ENCODE data around the gene MYT1. TPM values are rescaled to one million over a fixed set of nuclear protein-coding genes. Genes with fewer than 3 reads are reported as not detected.
A peak's percentile ranks its signal among the peaks of the same experiment; 100 is the strongest.

The MYT1 gene
- total and polyA plus RNA-seq, 2 of the 13 experiments (the other 11 are each of a cell fraction or from before 2014, with no cell fraction given): 0.58 to 2.5 TPM

DNA sequence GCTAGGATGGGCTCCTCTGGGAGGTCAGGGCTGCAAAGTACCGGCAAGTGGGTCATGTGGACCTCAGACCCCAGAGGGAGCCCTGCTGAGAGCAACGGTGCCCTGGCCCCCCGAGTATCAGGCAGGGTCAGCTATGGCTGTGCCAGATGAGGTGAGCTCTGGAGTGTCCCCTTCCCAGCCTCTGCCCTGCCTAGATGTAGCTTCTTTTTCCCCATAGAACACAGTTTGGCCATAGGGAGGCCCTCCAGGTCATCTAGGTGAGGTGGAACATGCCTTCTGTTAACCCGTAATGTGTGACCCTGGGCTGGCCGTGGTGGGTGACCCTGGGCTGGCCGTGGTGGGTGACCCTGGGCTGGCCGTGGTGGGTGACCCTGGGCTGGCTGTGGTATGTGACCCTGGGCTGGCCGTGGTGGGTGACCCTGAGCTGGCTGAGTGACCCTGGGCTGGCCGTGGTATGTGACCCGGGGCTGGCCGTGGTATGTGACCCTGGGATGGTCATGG, 70.1 kb downstream of the MYT1 start (continued):
- TF ChIP-seq, protein P1, sequence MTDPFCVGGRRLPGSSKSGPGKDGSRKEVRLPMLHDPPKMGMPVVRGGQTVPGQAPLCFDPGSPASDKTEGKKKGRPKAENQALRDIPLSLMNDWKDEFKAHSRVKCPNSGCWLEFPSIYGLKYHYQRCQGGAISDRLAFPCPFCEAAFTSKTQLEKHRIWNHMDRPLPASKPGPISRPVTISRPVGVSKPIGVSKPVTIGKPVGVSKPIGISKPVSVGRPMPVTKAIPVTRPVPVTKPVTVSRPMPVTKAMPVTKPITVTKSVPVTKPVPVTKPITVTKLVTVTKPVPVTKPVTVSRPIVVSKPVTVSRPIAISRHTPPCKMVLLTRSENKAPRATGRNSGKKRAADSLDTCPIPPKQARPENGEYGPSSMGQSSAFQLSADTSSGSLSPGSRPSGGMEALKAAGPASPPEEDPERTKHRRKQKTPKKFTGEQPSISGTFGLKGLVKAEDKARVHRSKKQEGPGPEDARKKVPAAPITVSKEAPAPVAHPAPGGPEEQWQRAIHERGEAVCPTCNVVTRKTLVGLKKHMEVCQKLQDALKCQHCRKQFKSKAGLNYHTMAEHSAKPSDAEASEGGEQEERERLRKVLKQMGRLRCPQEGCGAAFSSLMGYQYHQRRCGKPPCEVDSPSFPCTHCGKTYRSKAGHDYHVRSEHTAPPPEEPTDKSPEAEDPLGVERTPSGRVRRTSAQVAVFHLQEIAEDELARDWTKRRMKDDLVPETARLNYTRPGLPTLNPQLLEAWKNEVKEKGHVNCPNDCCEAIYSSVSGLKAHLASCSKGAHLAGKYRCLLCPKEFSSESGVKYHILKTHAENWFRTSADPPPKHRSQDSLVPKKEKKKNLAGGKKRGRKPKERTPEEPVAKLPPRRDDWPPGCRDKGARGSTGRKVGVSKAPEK (CRISPR knock-in tag; IDR thresholded peaks at IDR 0.05; ENCODE audit: borderline replicate concordance): no peak
- 0 out of 2 replicates have a peak, but pooled peaks have one; percentile 53 for TF ChIP-seq SRY (CRISPR knock-in tag; IDR thresholded peaks at IDR 0.05)
- TF ChIP-seq, protein P2, sequence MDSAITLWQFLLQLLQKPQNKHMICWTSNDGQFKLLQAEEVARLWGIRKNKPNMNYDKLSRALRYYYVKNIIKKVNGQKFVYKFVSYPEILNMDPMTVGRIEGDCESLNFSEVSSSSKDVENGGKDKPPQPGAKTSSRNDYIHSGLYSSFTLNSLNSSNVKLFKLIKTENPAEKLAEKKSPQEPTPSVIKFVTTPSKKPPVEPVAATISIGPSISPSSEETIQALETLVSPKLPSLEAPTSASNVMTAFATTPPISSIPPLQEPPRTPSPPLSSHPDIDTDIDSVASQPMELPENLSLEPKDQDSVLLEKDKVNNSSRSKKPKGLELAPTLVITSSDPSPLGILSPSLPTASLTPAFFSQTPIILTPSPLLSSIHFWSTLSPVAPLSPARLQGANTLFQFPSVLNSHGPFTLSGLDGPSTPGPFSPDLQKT (CRISPR knock-in tag; IDR thresholded peaks at IDR 0.05; ENCODE audit: borderline replicate concordance): no peak
- TF ChIP-seq IRF2 (CRISPR knock-in tag; IDR thresholded peaks at IDR 0.05): no peak
- no peak for TF ChIP-seq ZNF235 (CRISPR knock-in tag; IDR thresholded peaks at IDR 0.05; ENCODE audit: borderline replicate concordance)
- TF ChIP-seq FIP1L1 (IDR thresholded peaks at IDR 0.05; ENCODE audit: borderline replicate concordance, insufficient read depth, low read depth, low read length): no peak
- no peak for TF ChIP-seq ZNF550 (CRISPR knock-in tag; IDR thresholded peaks at IDR 0.05; ENCODE audit: borderline replicate concordance)
- TF ChIP-seq ZNF790 (CRISPR knock-in tag; IDR thresholded peaks at IDR 0.05; ENCODE audit: borderline replicate concordance): no peak
- TF ChIP-seq, protein P3, sequence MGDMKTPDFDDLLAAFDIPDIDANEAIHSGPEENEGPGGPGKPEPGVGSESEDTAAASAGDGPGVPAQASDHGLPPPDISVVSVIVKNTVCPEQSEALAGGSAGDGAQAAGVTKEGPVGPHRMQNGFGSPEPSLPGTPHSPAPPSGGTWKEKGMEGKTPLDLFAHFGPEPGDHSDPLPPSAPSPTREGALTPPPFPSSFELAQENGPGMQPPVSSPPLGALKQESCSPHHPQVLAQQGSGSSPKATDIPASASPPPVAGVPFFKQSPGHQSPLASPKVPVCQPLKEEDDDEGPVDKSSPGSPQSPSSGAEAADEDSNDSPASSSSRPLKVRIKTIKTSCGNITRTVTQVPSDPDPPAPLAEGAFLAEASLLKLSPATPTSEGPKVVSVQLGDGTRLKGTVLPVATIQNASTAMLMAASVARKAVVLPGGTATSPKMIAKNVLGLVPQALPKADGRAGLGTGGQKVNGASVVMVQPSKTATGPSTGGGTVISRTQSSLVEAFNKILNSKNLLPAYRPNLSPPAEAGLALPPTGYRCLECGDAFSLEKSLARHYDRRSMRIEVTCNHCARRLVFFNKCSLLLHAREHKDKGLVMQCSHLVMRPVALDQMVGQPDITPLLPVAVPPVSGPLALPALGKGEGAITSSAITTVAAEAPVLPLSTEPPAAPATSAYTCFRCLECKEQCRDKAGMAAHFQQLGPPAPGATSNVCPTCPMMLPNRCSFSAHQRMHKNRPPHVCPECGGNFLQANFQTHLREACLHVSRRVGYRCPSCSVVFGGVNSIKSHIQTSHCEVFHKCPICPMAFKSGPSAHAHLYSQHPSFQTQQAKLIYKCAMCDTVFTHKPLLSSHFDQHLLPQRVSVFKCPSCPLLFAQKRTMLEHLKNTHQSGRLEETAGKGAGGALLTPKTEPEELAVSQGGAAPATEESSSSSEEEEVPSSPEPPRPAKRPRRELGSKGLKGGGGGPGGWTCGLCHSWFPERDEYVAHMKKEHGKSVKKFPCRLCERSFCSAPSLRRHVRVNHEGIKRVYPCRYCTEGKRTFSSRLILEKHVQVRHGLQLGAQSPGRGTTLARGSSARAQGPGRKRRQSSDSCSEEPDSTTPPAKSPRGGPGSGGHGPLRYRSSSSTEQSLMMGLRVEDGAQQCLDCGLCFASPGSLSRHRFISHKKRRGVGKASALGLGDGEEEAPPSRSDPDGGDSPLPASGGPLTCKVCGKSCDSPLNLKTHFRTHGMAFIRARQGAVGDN (CRISPR knock-in tag; IDR thresholded peaks at IDR 0.05): peak; percentile 79
- TF ChIP-seq KAT7 (CRISPR knock-in tag; IDR thresholded peaks at IDR 0.05; ENCODE audit: borderline replicate concordance): no peak
- TF ChIP-seq, protein P4, sequence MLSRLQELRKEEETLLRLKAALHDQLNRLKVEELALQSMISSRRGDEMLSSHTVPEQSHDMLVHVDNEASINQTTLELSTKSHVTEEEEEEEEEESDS (CRISPR knock-in tag; IDR thresholded peaks at IDR 0.05; ENCODE audit: borderline replicate concordance): no peak
- TF ChIP-seq SIX1 (CRISPR knock-in tag; IDR thresholded peaks at IDR 0.05; ENCODE audit: borderline replicate concordance): no peak
- no peak for TF ChIP-seq ZNF839 (CRISPR knock-in tag; IDR thresholded peaks at IDR 0.05; ENCODE audit: borderline replicate concordance)
- TF ChIP-seq CEBPG (CRISPR knock-in tag; IDR thresholded peaks at IDR 0.05): no peak
- TF ChIP-seq ZNF224 (CRISPR knock-in tag; IDR thresholded peaks at IDR 0.05): no peak
- no peak for TF ChIP-seq FLYWCH1 (CRISPR knock-in tag; IDR thresholded peaks at IDR 0.05)
- no peak for TF ChIP-seq MTA3 (CRISPR knock-in tag; IDR thresholded peaks at IDR 0.05)
- TF ChIP-seq ZNF556 (CRISPR knock-in tag; IDR thresholded peaks at IDR 0.05; ENCODE audit: borderline replicate concordance): 0 out of 2 replicates have a peak, but pooled peaks have one; percentile 43
- peak; percentile 91 for TF ChIP-seq SALL1 (CRISPR knock-in tag; IDR thresholded peaks at IDR 0.05)
- TF ChIP-seq GLI4 (CRISPR knock-in tag; IDR thresholded peaks at IDR 0.05; ENCODE audit: borderline replicate concordance): no peak
- TF ChIP-seq SATB2 (CRISPR knock-in tag; IDR thresholded peaks at IDR 0.05): no peak
- no peak for TF ChIP-seq SNRNP70 (IDR thresholded peaks at IDR 0.05; ENCODE audit: low read depth, low read length)
- TF ChIP-seq YEATS4 (CRISPR knock-in tag; IDR thresholded peaks at IDR 0.05; ENCODE audit: borderline replicate concordance): no peak
- TF ChIP-seq FOXM1 (CRISPR knock-in tag; IDR thresholded peaks at IDR 0.05): no peak

All from HepG2 (cell line).